ENCODE results near the gene CMPK1.
"Not testable (repeated sequence)": the region's sequence is repeated elsewhere in the genome, so short reads cannot be mapped to it uniquely, and the experiment has no call there.

CMPK1 gene, protein sequence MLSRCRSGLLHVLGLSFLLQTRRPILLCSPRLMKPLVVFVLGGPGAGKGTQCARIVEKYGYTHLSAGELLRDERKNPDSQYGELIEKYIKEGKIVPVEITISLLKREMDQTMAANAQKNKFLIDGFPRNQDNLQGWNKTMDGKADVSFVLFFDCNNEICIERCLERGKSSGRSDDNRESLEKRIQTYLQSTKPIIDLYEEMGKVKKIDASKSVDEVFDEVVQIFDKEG

DNA sequence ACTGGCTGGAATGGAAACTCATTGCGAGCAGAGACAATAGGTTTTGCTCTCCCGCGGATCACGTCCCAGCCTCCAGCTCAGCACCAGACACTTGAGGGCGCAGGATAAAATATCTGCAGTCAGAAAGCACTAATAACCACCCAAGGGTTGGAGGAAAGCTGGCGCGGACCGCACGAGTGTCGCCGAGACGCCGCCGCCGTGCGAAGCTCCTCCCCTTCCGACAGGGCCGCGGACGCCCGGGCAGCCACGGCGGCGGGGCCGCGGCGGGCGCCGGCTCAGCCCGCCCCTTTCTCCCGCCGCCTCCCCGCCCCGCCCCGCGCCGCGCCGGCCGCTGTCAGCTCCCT, at the start of gene CMPK1:
TSS of gene CMPK1 (plus strand) at position 213 of the 344 bp plus-strand sequence. CDS start 156 bp downstream, outside the sequence.
- no peaks in the 10 kb centered on the region for H3K36me3 ChIP-seq (ENCODE audit: insufficient read depth, low read depth, low read length)
- peak within 1 kb of the TSS; percentile 75 for H3K27ac ChIP-seq (ENCODE audit: low read length)
- H3K4me3 ChIP-seq (ENCODE audit: low read length): peak within 1 kb of the TSS; percentile 91
- H3K4me1 ChIP-seq (ENCODE audit: insufficient read depth, low read length): peaks cover 11% of the 10 kb centered on the region
- no peaks in the 10 kb centered on the region for H3K9me3 ChIP-seq (ENCODE audit: insufficient read depth, low read depth, low read length)
- H3K27me3 ChIP-seq (ENCODE audit: insufficient read depth, low read length): no peaks in the 10 kb centered on the region
- peak within 1 kb of the TSS; percentile 93 for H3K9ac ChIP-seq (ENCODE audit: low read depth, low read length)

DNA sequence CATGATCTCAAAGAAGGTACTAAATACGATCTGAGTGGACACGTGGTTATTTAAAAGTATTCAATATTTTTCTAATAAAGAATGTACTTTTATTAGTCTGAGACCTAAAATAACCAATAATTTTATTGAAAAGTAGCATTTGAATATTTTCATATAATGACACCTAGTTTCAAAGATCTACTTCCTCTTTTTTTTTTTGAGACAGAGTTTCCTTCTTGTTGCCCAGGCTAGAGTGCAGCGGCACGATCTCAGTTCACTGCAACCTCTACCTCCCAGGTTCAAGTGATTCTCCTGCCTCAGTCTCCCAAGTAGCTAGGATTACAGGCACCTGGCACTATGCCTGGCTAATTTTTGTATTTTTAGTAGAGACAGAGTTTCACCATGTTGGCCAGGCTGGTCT, 45.5 kb upstream of the CMPK1 start:
- H3K36me3 ChIP-seq (ENCODE audit: insufficient read depth, low read depth, low read length): peaks cover 87% of the 10 kb centered on the region
- not testable (repeated sequence) for H3K27me3 ChIP-seq (ENCODE audit: insufficient read depth, low read length); H3K27ac ChIP-seq (ENCODE audit: low read length); H3K4me1 ChIP-seq (ENCODE audit: insufficient read depth, low read length); H3K4me3 ChIP-seq (ENCODE audit: low read length); H3K9me3 ChIP-seq (ENCODE audit: insufficient read depth, low read depth, low read length); H3K9ac ChIP-seq (ENCODE audit: low read depth, low read length)

DNA sequence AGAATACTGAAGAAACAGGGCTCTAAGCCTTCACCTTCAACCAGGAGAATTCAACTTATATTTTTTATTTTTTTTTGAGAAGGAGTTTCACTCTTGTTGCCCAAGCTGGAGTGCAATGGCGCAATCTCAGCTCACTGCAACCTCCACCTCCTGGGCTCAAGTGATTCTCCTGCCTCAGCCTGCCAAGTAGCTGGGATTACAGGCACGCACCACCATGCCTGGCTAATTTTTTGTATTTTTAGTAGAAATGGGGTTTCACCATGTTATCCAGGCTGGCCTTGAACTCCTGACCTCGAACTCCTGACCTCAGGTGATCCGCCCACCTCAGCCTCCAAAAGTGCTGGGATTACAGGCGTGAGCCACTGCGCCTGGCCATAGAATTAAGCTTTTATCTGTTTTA, 38.7 kb upstream of the CMPK1 start:
- H3K4me1 ChIP-seq (ENCODE audit: insufficient read depth, low read length); H3K27ac ChIP-seq (ENCODE audit: low read length); H3K9ac ChIP-seq (ENCODE audit: low read depth, low read length); H3K4me3 ChIP-seq (ENCODE audit: low read length); H3K27me3 ChIP-seq (ENCODE audit: insufficient read depth, low read length); H3K9me3 ChIP-seq (ENCODE audit: insufficient read depth, low read depth, low read length): not testable (repeated sequence)
- H3K36me3 ChIP-seq (ENCODE audit: insufficient read depth, low read depth, low read length): peaks cover 91% of the 10 kb centered on the region

DNA sequence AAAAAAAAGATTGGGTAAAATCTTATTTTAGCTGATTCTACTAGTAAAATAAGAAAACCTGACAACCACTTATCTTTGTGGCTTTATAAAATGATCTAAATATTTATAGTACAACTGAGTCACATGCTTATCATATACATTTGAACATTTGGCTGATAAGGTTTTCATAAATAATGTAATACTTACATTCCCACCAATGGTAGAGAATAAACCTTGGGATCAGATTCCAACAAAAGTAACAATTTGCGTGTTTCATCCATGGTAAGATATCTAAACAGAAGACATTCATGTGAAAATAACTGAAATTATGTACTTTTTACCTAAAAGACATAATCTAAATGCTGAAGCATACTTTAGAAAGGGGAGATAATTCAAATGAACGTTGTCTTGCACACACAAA, 38.0 kb upstream of the CMPK1 start:
- Histone ChIP-seq H3K4me1 (ENCODE audit: insufficient read depth, low read length) (no peaks in the 10 kb centered on the region), H3K36me3 (ENCODE audit: insufficient read depth, low read depth, low read length) (peaks cover 93% of the 10 kb centered on the region), H3K27ac (ENCODE audit: low read length) (no peak overlapping the region), H3K27me3 (ENCODE audit: insufficient read depth, low read length) (no peaks in the 10 kb centered on the region), H3K9ac (ENCODE audit: low read depth, low read length) (no peak overlapping the region), H3K4me3 (ENCODE audit: low read length) (no peak overlapping the region), H3K9me3 (ENCODE audit: insufficient read depth, low read depth, low read length) (no peaks in the 10 kb centered on the region)

DNA sequence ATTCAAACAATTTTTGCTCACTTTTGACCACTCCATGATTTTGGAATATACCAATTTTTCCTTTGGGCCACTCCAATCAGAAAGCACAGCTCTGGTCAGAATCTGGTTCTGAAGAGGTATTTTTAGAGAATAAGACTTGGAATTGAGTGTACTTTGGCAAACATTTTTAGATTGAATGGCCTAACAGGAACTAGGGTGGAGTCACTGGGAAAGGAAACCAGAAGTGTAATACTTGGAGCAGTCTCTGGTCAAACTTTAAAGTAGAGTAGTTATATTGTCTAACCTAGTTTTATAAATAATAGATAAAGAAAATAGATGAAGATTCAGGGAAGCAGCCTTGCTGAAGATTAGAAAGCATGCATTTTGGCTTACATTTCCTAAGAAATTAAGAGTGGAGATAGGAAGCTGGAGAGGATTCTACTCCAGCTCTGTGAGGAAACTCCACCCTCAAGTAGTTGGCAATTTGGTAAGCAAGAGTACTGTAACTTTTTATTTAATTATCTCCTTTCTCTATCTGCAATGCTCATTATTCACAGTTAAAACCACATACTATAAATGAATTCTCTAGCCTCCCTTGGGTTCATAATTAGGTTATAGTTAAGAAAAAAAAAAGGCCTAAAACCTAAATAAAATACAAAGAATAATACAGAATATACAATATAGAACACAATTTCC, 35.4 kb upstream of the CMPK1 start:
- H3K9me3 ChIP-seq (ENCODE audit: insufficient read depth, low read depth, low read length): no peaks in the 10 kb centered on the region; the same call in 1 of the 2 replicates
- H3K27me3 ChIP-seq (ENCODE audit: insufficient read depth, low read length): no peaks in the 10 kb centered on the region
- H3K27ac ChIP-seq (ENCODE audit: low read length): no peak overlapping the region
- H3K4me3 ChIP-seq (ENCODE audit: low read length): no peak overlapping the region
- H3K4me1 ChIP-seq (ENCODE audit: insufficient read depth, low read length): no peaks in the 10 kb centered on the region
- peaks cover 97% of the 10 kb centered on the region for H3K36me3 ChIP-seq (ENCODE audit: insufficient read depth, low read depth, low read length)
- no peak overlapping the region for H3K9ac ChIP-seq (ENCODE audit: low read depth, low read length)

DNA sequence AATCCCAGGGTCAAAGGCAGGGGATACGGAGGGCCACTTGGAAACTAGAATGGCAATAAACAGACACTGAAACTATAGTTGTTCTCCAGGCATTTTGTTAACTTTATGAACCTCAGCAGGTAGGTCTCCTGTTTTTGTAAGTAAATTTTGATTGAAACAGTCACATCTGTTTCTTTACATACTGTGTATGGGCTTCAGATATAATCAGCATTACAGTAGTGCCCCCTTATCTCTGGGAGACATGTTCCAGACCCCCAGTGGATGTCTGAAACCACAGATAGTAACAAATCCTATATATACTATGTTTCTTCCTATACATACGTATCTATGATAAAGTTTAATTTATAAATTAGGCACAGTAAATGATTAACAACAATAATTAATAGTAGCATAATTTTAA, 31.1 kb upstream of the CMPK1 start:
- Histone ChIP-seq H3K27me3 (ENCODE audit: insufficient read depth, low read length) (no peaks in the 10 kb centered on the region), H3K36me3 (ENCODE audit: insufficient read depth, low read depth, low read length) (peaks cover 92% of the 10 kb centered on the region), H3K27ac (ENCODE audit: low read length) (no peak overlapping the region), H3K4me1 (ENCODE audit: insufficient read depth, low read length) (no peaks in the 10 kb centered on the region), H3K9ac (ENCODE audit: low read depth, low read length) (no peak overlapping the region), H3K9me3 (ENCODE audit: insufficient read depth, low read depth, low read length) (no peaks in the 10 kb centered on the region; the same call in 1 of the 2 replicates), H3K4me3 (ENCODE audit: low read length) (no peak overlapping the region)

DNA sequence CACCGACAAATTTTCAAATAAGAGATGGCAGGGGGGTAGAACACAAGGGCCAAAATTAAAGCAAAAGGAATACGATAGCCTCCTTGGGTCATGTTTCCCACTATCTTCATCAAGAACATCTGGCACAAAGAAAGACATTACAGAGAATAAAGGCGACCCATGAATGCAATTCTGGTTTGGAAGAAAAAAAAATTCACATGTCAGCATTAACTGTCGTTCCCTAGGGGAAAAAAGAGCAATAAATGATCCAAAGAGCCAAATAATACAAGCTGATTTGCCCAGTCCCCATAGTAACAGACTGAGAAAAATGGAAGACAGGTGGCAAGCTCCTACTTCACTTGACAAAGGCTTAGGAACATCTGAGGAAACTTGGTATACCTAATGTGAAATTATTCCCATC, 24.2 kb upstream of the CMPK1 start:
- H3K36me3 ChIP-seq (ENCODE audit: insufficient read depth, low read depth, low read length): peaks cover 48% of the 10 kb centered on the region
- H3K27me3 ChIP-seq (ENCODE audit: insufficient read depth, low read length): no peaks in the 10 kb centered on the region
- peaks cover 4% of the 10 kb centered on the region; the same call in 1 of the 2 replicates for H3K4me1 ChIP-seq (ENCODE audit: insufficient read depth, low read length)
- no peak overlapping the region for H3K9ac ChIP-seq (ENCODE audit: low read depth, low read length)
- H3K9me3 ChIP-seq (ENCODE audit: insufficient read depth, low read depth, low read length): no peaks in the 10 kb centered on the region
- H3K4me3 ChIP-seq (ENCODE audit: low read length): no peak overlapping the region
- H3K27ac ChIP-seq (ENCODE audit: low read length): no peak overlapping the region

DNA sequence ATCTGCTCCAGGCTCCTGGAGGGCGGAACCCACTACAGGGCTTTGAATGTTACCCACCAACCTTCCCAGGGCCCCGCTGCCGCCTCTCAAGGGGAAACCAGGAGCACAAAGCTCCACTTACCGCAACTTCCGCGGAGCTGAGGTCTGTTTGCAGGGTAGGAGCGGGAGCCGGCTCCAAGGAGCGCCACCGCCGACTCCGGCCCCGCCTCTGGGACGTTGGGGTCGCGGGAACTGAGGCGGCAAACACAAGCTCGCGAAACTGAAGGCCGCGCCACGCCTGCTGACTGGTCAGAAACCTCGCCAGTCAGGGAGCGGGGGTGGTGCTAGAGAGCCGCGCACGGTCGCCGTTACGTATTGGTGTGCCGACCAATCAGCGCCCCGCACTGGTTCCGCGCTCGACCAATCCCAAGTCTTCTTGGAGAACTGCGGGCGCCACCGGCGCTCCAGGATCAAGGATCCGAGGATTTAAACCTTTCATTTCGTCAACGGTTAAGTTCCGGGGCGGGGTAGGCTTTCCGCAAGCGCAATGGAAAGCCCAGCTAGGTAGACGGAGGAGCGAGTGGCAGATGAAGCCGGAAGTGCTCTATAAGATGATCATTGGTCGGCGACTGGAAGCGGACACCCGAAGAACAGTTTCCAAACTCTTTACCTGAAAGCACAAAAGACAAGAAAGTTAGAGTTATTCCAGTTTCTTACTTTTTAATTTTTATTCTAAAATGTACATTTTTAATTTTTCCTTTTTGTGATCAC, 19.5 kb upstream of the CMPK1 start, which contains the start of gene STIL:
TSS of gene STIL (minus strand) at position 233 of the 750 bp plus-strand sequence. CDS start 3,828 bp downstream, outside the sequence.
- no peaks in the 10 kb centered on the region for H3K27me3 ChIP-seq (ENCODE audit: insufficient read depth, low read length)
- peaks cover 4% of the 10 kb centered on the region; the same call in 1 of the 2 replicates for H3K4me1 ChIP-seq (ENCODE audit: insufficient read depth, low read length)
- H3K36me3 ChIP-seq (ENCODE audit: insufficient read depth, low read depth, low read length): peaks cover 24% of the 10 kb centered on the region
- peak within 1 kb of the TSS; percentile 78 for H3K27ac ChIP-seq (ENCODE audit: low read length)
- no peaks in the 10 kb centered on the region for H3K9me3 ChIP-seq (ENCODE audit: insufficient read depth, low read depth, low read length)
- peak within 1 kb of the TSS; percentile 95 for H3K9ac ChIP-seq (ENCODE audit: low read depth, low read length)
- peak within 1 kb of the TSS; percentile 82 for H3K4me3 ChIP-seq (ENCODE audit: low read length)

DNA sequence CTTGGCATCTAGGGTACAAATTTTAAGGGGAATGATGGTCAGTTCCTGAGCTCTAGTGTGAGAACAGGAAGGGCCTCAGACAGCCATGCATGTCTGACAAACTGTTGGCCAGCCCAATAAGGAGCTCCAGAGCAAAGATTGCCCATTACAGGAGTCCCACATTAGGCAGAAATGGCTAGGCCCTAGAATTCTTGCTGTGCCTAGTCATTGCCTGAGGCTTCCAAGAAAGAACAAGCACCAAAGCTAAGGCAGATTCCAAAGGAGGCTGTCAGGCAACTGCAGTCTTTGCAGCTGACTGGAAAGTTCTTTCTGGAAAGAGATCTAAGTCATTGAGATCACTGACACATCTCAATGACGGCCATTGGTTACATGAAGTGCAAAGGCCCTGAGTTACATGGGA, 15.7 kb upstream of the CMPK1 start:
- Histone ChIP-seq H3K27me3 (ENCODE audit: insufficient read depth, low read length) (no peaks in the 10 kb centered on the region), H3K9ac (ENCODE audit: low read depth, low read length) (no peak overlapping the region), H3K9me3 (ENCODE audit: insufficient read depth, low read depth, low read length) (no peaks in the 10 kb centered on the region), H3K27ac (ENCODE audit: low read length) (no peak overlapping the region), H3K4me1 (ENCODE audit: insufficient read depth, low read length) (no peaks in the 10 kb centered on the region), H3K4me3 (ENCODE audit: low read length) (no peak overlapping the region), H3K36me3 (ENCODE audit: insufficient read depth, low read depth, low read length) (no peaks in the 10 kb centered on the region)

DNA sequence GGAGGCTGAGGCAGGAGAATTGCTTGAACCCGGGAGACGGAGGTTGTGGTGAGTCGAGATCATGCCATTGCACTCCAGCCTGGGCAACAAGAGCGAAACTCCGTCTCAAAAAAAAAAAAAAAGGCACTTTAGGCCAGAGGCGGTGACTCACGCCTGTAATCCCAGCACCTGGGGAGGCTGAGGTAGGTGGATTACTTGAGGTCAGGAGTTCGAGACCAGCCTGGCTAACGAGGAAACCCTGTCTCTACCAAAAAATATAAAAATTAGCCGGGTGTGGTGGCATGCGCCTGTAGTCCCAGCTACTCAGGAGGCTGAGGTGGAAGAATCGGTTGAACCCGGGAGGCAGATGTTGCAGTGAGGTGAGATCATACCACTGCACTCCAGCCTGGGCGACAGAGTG, 13.6 kb upstream of the CMPK1 start:
- not testable (repeated sequence) for H3K9ac ChIP-seq (ENCODE audit: low read depth, low read length); H3K27me3 ChIP-seq (ENCODE audit: insufficient read depth, low read length); H3K9me3 ChIP-seq (ENCODE audit: insufficient read depth, low read depth, low read length); H3K4me1 ChIP-seq (ENCODE audit: insufficient read depth, low read length); H3K27ac ChIP-seq (ENCODE audit: low read length); H3K36me3 ChIP-seq (ENCODE audit: insufficient read depth, low read depth, low read length); H3K4me3 ChIP-seq (ENCODE audit: low read length)

DNA sequence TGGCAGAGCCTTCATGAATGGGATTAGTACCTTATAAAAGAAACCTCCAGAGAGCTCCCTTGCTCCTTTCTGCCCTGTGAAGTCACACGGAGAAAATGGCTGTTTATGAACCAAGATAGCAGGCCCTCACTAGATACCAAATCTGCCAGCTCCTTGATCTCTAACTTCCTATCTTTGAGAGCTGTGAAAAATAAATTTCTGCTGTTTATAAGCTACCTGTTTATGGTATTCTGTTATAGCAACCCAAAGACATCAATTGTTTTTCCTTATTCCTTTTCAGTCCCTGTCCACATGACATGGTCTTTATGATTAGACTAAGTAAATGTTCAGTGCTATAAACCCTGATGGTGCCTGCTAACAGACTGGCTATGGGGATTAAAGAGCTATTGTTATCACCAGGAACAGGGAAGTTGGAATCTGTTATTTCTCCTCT, 10.0 kb upstream of the CMPK1 start:
- no peak overlapping the region for H3K9ac ChIP-seq (ENCODE audit: low read depth, low read length)
- no peaks in the 10 kb centered on the region for H3K4me1 ChIP-seq (ENCODE audit: insufficient read depth, low read length)
- H3K9me3 ChIP-seq (ENCODE audit: insufficient read depth, low read depth, low read length): no peaks in the 10 kb centered on the region
- no peaks in the 10 kb centered on the region for H3K27me3 ChIP-seq (ENCODE audit: insufficient read depth, low read length)
- H3K36me3 ChIP-seq (ENCODE audit: insufficient read depth, low read depth, low read length): no peaks in the 10 kb centered on the region
- no peak overlapping the region for H3K4me3 ChIP-seq (ENCODE audit: low read length)
- H3K27ac ChIP-seq (ENCODE audit: low read length): no peak overlapping the region

DNA sequence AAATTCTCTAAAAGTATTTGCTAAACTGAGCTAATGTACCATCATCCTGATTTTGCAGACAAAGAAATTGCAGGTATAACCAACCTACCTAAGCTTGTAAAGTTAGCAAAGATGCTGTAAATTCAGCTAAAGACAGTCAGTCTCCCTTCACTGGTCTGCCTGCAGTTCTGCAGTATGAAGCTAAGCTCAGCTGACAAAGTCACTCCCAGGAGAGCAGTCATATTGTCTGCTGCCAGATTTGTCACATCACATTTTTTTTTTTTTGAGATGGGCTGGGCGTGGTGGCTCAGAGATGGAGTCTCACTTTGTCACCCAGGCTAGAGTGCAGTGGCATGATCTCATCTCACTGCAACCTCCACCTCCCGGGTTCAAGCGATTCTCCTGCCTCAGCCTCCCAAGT, 8.9 kb upstream of the CMPK1 start:
- no peak overlapping the region for H3K9ac ChIP-seq (ENCODE audit: low read depth, low read length)
- H3K27me3 ChIP-seq (ENCODE audit: insufficient read depth, low read length): no peaks in the 10 kb centered on the region
- no peak overlapping the region for H3K4me3 ChIP-seq (ENCODE audit: low read length)
- H3K4me1 ChIP-seq (ENCODE audit: insufficient read depth, low read length): no peaks in the 10 kb centered on the region
- no peak overlapping the region for H3K27ac ChIP-seq (ENCODE audit: low read length)
- no peaks in the 10 kb centered on the region for H3K9me3 ChIP-seq (ENCODE audit: insufficient read depth, low read depth, low read length)
- no peaks in the 10 kb centered on the region for H3K36me3 ChIP-seq (ENCODE audit: insufficient read depth, low read depth, low read length)
